ENCODE data around the gene DCUN1D2. TPM values are rescaled to one million over a fixed set of nuclear protein-coding genes. Genes with fewer than 3 reads are reported as not detected.

The DCUN1D2 gene
- 10 to 100 TPM; 22.7 to 33.1 (median 26.3) TPM for total RNA-seq
- polyA plus RNA-seq, result 10 to 100 TPM in 2 of 3 donors, 1 to 10 TPM in 1; 6.3 to 12.7 (median 11.1) TPM
- long read RNA-seq, donor 1, partial matches to known transcripts, result 27 of 33 reads
- long read RNA-seq, donor 1, other reads (novel, unspliced or antisense), result 5 of 33 reads
- long read RNA-seq, donor 2, partial matches to known transcripts, result 0 of 2 reads
- long read RNA-seq, donor 2, other reads (novel, unspliced or antisense), result 0 of 2 reads

- 0 to 2% (median 0%) methylated on average over 22 to 115 of the region's 115 CpGs for WGBS, 5 donors
- TF ChIP-seq, protein P1, sequence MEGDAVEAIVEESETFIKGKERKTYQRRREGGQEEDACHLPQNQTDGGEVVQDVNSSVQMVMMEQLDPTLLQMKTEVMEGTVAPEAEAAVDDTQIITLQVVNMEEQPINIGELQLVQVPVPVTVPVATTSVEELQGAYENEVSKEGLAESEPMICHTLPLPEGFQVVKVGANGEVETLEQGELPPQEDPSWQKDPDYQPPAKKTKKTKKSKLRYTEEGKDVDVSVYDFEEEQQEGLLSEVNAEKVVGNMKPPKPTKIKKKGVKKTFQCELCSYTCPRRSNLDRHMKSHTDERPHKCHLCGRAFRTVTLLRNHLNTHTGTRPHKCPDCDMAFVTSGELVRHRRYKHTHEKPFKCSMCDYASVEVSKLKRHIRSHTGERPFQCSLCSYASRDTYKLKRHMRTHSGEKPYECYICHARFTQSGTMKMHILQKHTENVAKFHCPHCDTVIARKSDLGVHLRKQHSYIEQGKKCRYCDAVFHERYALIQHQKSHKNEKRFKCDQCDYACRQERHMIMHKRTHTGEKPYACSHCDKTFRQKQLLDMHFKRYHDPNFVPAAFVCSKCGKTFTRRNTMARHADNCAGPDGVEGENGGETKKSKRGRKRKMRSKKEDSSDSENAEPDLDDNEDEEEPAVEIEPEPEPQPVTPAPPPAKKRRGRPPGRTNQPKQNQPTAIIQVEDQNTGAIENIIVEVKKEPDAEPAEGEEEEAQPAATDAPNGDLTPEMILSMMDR (IDR thresholded peaks at IDR 0.05 in 8 of 11, conservative IDR thresholded peaks at IDR 0.05 in 3 of 11), result peak in 1 of 11 experiments; percentile 30
- TF ChIP-seq POLR2AphosphoS5 (IDR thresholded peaks at IDR 0.05), result peak; percentile 79 to 88 (median 88)
- peak in 2 of 3 donors; percentile 64 to 68 for TF ChIP-seq POLR2A (IDR thresholded peaks at IDR 0.05)
- Histone ChIP-seq H3K9me3 (no peaks in the 10 kb centered on the region), H3K36me3 (peaks cover 0 to 12% (median 7%) of the 10 kb centered on the region in 6 donors), H3K27ac (peak within 1 kb of the TSS; percentile 83 to 96 (median 92)), H3K4me3 (peak within 1 kb of the TSS; percentile 75 to 96 (median 84)), H3K4me1 (peaks cover 27 to 79% (median 65%) of the 10 kb centered on the region in 6 donors), H3K27me3 (replicated peaks in 1 of 7) (no peaks in the 10 kb centered on the region)
- DNase-seq, result peak; percentile 98
- intact Hi-C loops (cut with DNase I; ENCODE audit: low total_unique reads), result no loop called here
Measured at GRCh38 chr13:113490496-113491417, at the start of gene DCUN1D2. TSS of gene DCUN1D2 (minus strand) at chr13:113490711. CDS start at chr13:113490669, 42 bp downstream.

- Histone ChIP-seq H3K4me3 (no peak overlapping the region), H3K4me1 (peaks cover 0 to 14% (median 0%) of the 10 kb centered on the region in 6 donors), H3K36me3 (peaks cover 0 to 89% (median 16%) of the 10 kb centered on the region in 6 donors), H3K27me3 (replicated peaks in 1 of 7) (no peaks in the 10 kb centered on the region), H3K9me3 (peaks cover 0 to 13% (median 1%) of the 10 kb centered on the region in 8 donors), H3K27ac (no peak overlapping the region)
- peak; percentile 20 for DNase-seq
- 87 to 96% (median 89%) methylated on average over 15 of the region's 15 CpGs for WGBS, 5 donors
- TF ChIP-seq, protein P1 (IDR thresholded peaks at IDR 0.05 in 8 of 11, conservative IDR thresholded peaks at IDR 0.05 in 3 of 11), result no peak
- TF ChIP-seq POLR2A (IDR thresholded peaks at IDR 0.05), result no peak
- TF ChIP-seq POLR2AphosphoS5 (IDR thresholded peaks at IDR 0.05), result no peak
- intact Hi-C loops (cut with DNase I; ENCODE audit: low total_unique reads), result no loop called here
Measured at GRCh38 chr13:113539822-113540221, 49.3 kb upstream of the DCUN1D2 start.

DNA sequence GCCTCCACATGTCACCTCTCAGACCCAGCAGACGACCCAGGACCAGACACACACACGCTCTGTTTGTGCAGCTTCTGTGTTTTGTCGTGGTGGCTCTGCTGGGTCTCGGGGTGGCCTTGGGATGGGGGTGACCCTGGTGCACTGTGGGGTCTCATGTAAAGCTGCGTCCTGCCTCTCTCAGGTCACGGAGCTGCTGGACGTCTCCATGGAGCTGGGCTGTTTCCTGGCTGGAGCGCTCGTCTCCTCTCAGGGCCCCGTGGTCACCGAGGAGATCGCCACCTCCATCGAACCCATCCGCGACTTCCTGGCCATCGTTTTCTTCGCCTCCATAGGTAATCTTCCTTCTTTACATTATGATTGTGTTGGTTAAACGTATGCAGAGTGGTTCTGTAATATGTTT lies 48.7 kb upstream of the DCUN1D2 start:
- H3K27ac ChIP-seq, result no peak overlapping the region
- DNase-seq, result peak; percentile 49
- no peaks in the 10 kb centered on the region for H3K27me3 ChIP-seq (replicated peaks in 1 of 7)
- peaks cover 0 to 89% (median 21%) of the 10 kb centered on the region in 6 donors for H3K36me3 ChIP-seq
- H3K4me3 ChIP-seq, result no peak overlapping the region
- peaks cover 0 to 8% (median 0%) of the 10 kb centered on the region in 6 donors for H3K4me1 ChIP-seq
- H3K9me3 ChIP-seq, result peaks cover 0 to 13% (median 1%) of the 10 kb centered on the region in 8 donors
- intact Hi-C loops (cut with DNase I; ENCODE audit: low total_unique reads), result no loop called here
- WGBS, 5 donors, result 91 to 94% (median 92%) methylated on average over 18 of the region's 18 CpGs
- TF ChIP-seq POLR2A (IDR thresholded peaks at IDR 0.05), result no peak
- no peak for TF ChIP-seq POLR2AphosphoS5 (IDR thresholded peaks at IDR 0.05)
- TF ChIP-seq, protein P1 (IDR thresholded peaks at IDR 0.05 in 8 of 11, conservative IDR thresholded peaks at IDR 0.05 in 3 of 11), result no peak

All from spleen (tissue), 13 donors.